Activated T-cell treated with anti-CD3 and anti-CD28 coated beads for 24 hours (primary cell): ENCODE data around the gene ADAM21.
"Not testable (repeated sequence)": the region's sequence is repeated elsewhere in the genome, so short reads cannot be mapped to it uniquely, and the experiment has no call there.

Source experiments
- DNase-seq: peaks from one replicate; pipeline ENCODE4 v3.0.0-alpha.2; 2020; ENCODE audit warnings: low read depth

ADAM21 gene

GRCh38 chr14:70477356-70478105 is 25.6 kb downstream of the ADAM21 start:
- DNase-seq: not testable (repeated sequence)

DNA sequence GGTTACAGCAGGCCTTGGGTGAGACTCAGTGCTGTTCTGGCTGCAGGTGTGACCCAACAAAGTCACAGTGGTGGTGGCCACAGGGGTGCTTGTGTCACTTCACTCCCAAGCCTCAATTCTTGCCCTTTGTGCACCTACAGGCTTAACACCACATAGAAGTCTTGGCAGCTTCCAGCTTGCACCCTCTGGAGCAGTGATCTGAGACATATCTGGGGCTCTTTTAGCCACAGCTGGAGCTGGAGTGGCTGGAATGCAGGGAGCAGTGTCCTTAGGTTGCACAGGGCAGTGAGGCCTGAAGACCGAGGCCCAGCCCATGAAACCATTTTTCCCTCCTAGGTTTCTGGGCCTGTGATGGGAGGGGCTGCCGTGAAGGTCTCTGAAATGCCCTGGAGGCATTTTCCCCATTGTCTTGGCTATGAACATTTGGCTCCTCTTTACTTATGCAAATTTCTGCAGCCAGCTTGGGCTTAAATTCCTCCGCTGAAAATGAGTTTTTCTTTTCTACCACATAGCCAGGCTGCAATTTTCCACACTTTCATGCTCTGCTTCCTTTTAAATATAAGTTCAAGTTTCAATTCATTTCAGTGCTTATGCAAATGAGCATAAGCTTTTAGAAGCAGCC is 37.7 kb downstream of the ADAM21 start:
- DNase-seq: no peak

- no peak for DNase-seq
These were observed 46.2 kb downstream of the ADAM21 start for GRCh38 chr14:70498191-70498590.
